Neural cell (in vitro differentiated cells): ENCODE data around the gene UBASH3B. TPM values are rescaled to one million over a fixed set of nuclear protein-coding genes. Genes with fewer than 3 reads are reported as not detected.

Experiments used
- H2AFZ ChIP-seq: fragments of 200-600, 300-800 bp; sonication (generic), shearing (Covaris generic); 2 replicates; pipeline ENCODE4 v1.6.0; 2014; ENCODE audit warnings: low read depth, mild to moderate bottlenecking, antibody characterized with exemption, low read length, moderate library complexity
- H3F3A ChIP-seq: fragments of 200-600 bp; shearing (Covaris generic); 2 replicates; pipeline ENCODE4 v1.6.1; 2016; ENCODE audit warnings: mild to moderate bottlenecking, moderate library complexity, mixed read lengths, antibody characterized with exemption, low read length; ENCODE audit not compliant: insufficient read depth, poor library complexity, severe bottlenecking
- H3K27ac ChIP-seq: fragments of 200-600, 300-800 bp; sonication (generic), shearing (Covaris generic); 2 replicates; pipeline ENCODE4 v1.5.1; 2014; ENCODE audit warnings: mild to moderate bottlenecking, low read length, moderate library complexity
- H3K27me3 ChIP-seq: fragments of 300-800, 200-600 bp; sonication (generic), shearing (Covaris generic); 2 replicates; pipeline ENCODE4 v1.6.0; 2014; ENCODE audit warnings: mild to moderate bottlenecking, low read depth, low read length, moderate library complexity; ENCODE audit not compliant: insufficient read depth
- H3K36me3 ChIP-seq: fragments of 300-800, 200-600 bp; sonication (generic), shearing (Covaris generic); 2 replicates; pipeline ENCODE4 v1.5.1; 2014; ENCODE audit warnings: mild to moderate bottlenecking, antibody characterized with exemption, low read length, moderate library complexity; ENCODE audit not compliant: insufficient read depth
- H3K4me2 ChIP-seq: fragments of 300-800, 200-600 bp; sonication (generic), shearing (Covaris generic); 2 replicates; pipeline ENCODE4 v1.6.0; 2014; ENCODE audit warnings: mild to moderate bottlenecking, low read length
- H3K4me3 ChIP-seq: fragments of 300-800, 200-600 bp; sonication (generic), shearing (Covaris generic); 2 replicates; pipeline ENCODE4 v1.5.1; 2014; ENCODE audit warnings: mild to moderate bottlenecking, low read length, moderate library complexity
- H3K79me2 ChIP-seq: fragments of 200-600 bp; shearing (Covaris generic); replicated peaks from 2 replicates; pipeline ENCODE4 v1.6.0; 2014; ENCODE audit warnings: mild to moderate bottlenecking, low read length, moderate library complexity; ENCODE audit not compliant: insufficient read depth
- H3K9ac ChIP-seq: fragments of 300-800, 200-600 bp; sonication (generic), shearing (Covaris generic); 2 replicates; pipeline ENCODE4 v1.6.1; 2016; ENCODE audit warnings: mild to moderate bottlenecking, low read length, mixed read lengths
- H3K9me2 ChIP-seq: fragments of 200-600 bp; shearing (Covaris generic); 2 replicates; pipeline ENCODE4 v1.6.1; 2016; ENCODE audit warnings: mild to moderate bottlenecking, low read length, mixed read lengths; ENCODE audit not compliant: insufficient read depth
- H3K9me3 ChIP-seq: fragments of 200-600, 300-800 bp; sonication (generic), shearing (Covaris generic); 2 replicates; pipeline ENCODE4 v1.6.1; 2016; ENCODE audit warnings: mild to moderate bottlenecking, mixed run types, low read length, moderate library complexity, mixed read lengths
- H4K20me1 ChIP-seq: fragments of 200-600 bp; shearing (Covaris generic); 2 replicates; pipeline ENCODE4 v1.6.1; 2016; ENCODE audit warnings: mild to moderate bottlenecking, mixed run types; ENCODE audit not compliant: insufficient read depth
- CTCF ChIP-seq: fragments of 450-650 bp; IDR thresholded peaks from 2 replicates; pipeline ENCODE4 v1.5.1; 2014; ENCODE audit warnings: antibody characterized with exemption, mild to moderate bottlenecking, moderate library complexity; ENCODE audit not compliant: poor library complexity, severe bottlenecking
- EP300 ChIP-seq: fragments of 450-650 bp; conservative IDR thresholded peaks from 2 replicates; pipeline ENCODE4 v1.6.1; 2014; ENCODE audit warnings: antibody characterized with exemption, mild to moderate bottlenecking, moderate library complexity; ENCODE audit not compliant: poor library complexity, severe bottlenecking
- EZH2 ChIP-seq: fragments of 200-600, 300-800 bp; shearing (Covaris generic), sonication (generic); IDR thresholded peaks from 2 replicates; pipeline ENCODE4 v1.6.1; 2014; ENCODE audit warnings: antibody characterized with exemption, low read length, borderline replicate concordance, mild to moderate bottlenecking; ENCODE audit not compliant: insufficient read depth, poor library complexity, severe bottlenecking
- MXI1 ChIP-seq: fragments of 450-650 bp; conservative IDR thresholded peaks from 2 replicates; pipeline ENCODE4 v1.6.1; 2014; ENCODE audit warnings: antibody characterized with exemption, mild to moderate bottlenecking; ENCODE audit not compliant: poor library complexity, severe bottlenecking
- POLR2AphosphoS5 ChIP-seq: IDR thresholded peaks from 2 replicates; pipeline ENCODE4 v1.6.1; 2012
- RAD21 ChIP-seq: fragments of 450-650 bp; conservative IDR thresholded peaks from 2 replicates; pipeline ENCODE4 v1.6.1; 2014; ENCODE audit warnings: antibody characterized with exemption, mild to moderate bottlenecking, moderate library complexity
- REST ChIP-seq: IDR thresholded peaks from 2 replicates; pipeline ENCODE4 v1.6.1; 2012; ENCODE audit warnings: borderline replicate concordance
- SMC3 ChIP-seq: fragments of 450-650 bp; conservative IDR thresholded peaks from 2 replicates; pipeline ENCODE4 v1.6.1; 2014; ENCODE audit warnings: antibody characterized with exemption, mild to moderate bottlenecking, moderate library complexity; ENCODE audit not compliant: poor library complexity
- TAF1 ChIP-seq: IDR thresholded peaks from 2 replicates; pipeline ENCODE4 v1.6.1; 2012; ENCODE audit warnings: low read depth
- polyA plus RNA-seq: library from polyadenylated mRNA; depleted of rRNA; stranded (reverse); fragments of >200 nt; gene quantifications from 2 replicates; pipeline ENCODE4 v1.2.3, GENCODE V29; 2014

UBASH3B gene
- polyA plus RNA-seq, 1 donor from 2014 or later, result 4.2 TPM

GRCh38 chr11:122793515-122793914, 138.0 kb downstream of the UBASH3B start:
- H3K9me3 ChIP-seq, result no peaks in the 10 kb centered on the region
- no peak overlapping the region for H2AFZ ChIP-seq
- H3K4me2 ChIP-seq, result no peak overlapping the region
- H4K20me1 ChIP-seq, result no peaks in the 10 kb centered on the region
- H3K27me3 ChIP-seq, result no peaks in the 10 kb centered on the region
- no peak overlapping the region for H3K4me3 ChIP-seq
- no peaks in the 10 kb centered on the region for H3K36me3 ChIP-seq
- no peaks in the 10 kb centered on the region for H3F3A ChIP-seq
- TF ChIP-seq SMC3, result no peak
- no peaks in the 10 kb centered on the region for H3K9me2 ChIP-seq
- H3K79me2 ChIP-seq, result no peaks in the 10 kb centered on the region
- H3K9ac ChIP-seq, result no peak overlapping the region
- no peak overlapping the region for H3K27ac ChIP-seq

- Histone ChIP-seq H3K9me2 (no peaks in the 10 kb centered on the region), H3F3A (no peaks in the 10 kb centered on the region), H3K4me2 (no peak overlapping the region), H3K36me3 (no peaks in the 10 kb centered on the region), H3K27me3 (no peaks in the 10 kb centered on the region), H2AFZ (no peak overlapping the region), H3K9ac (no peak overlapping the region), H3K9me3 (no peaks in the 10 kb centered on the region), H3K27ac (no peak overlapping the region), H4K20me1 (no peaks in the 10 kb centered on the region), H3K79me2 (no peaks in the 10 kb centered on the region), H3K4me3 (no peak overlapping the region)
- TF ChIP-seq SMC3 (no peak), RAD21 (no peak), POLR2AphosphoS5 (no peak), MXI1 (no peak), TAF1 (no peak), EP300 (no peak), EZH2 (no peak), CTCF (no peak), REST (no peak)
Observed at GRCh38 chr11:122795307-122795706, 139.8 kb downstream of the UBASH3B start.

- TF ChIP-seq SMC3 (no peak), TAF1 (no peak), EP300 (no peak), EZH2 (no peak), CTCF (peak; percentile 45), POLR2AphosphoS5 (no peak)
- Histone ChIP-seq H3K4me2 (no peak overlapping the region), H3K9me3 (no peaks in the 10 kb centered on the region), H3K9ac (no peak overlapping the region), H3K27me3 (no peaks in the 10 kb centered on the region), H4K20me1 (no peaks in the 10 kb centered on the region), H3K36me3 (no peaks in the 10 kb centered on the region), H3K79me2 (no peaks in the 10 kb centered on the region), H2AFZ (no peak overlapping the region), H3K4me3 (no peak overlapping the region), H3F3A (no peaks in the 10 kb centered on the region), H3K9me2 (no peaks in the 10 kb centered on the region), H3K27ac (no peak overlapping the region)
Observed at GRCh38 chr11:122796128-122796717, 140.7 kb downstream of the UBASH3B start.
